Activated naive CD4-positive, alpha-beta T cell treated with anti-CD3 and anti-CD28 coated beads, Interleukin-2, amount 10 ng/mL, durations not matched to agents 7 days and 5 days (primary cell): ENCODE results near the gene UBE2F.
"Not testable (repeated sequence)": the region's sequence is repeated elsewhere in the genome, so short reads cannot be mapped to it uniquely, and the experiment has no call there.

Experiments used
- CTCF ChIA-PET: fragments of 350-600 bp; sonication (Branson Sonifier 250); formaldehyde crosslinking; loops from one replicate; lab custom pipeline; 2021; ENCODE audit warnings: antibody characterized with exemption; lab: Charles Lee
- DNase-seq: peaks from one replicate; pipeline ENCODE4 v3.0.0-alpha.2; 2020
- H3K27ac Mint-ChIP-seq: one replicate; pipeline ENCODE4 v1.8.0; 2021; ENCODE audit warnings: mild to moderate bottlenecking, moderate library complexity, mixed read lengths
- H3K27me3 Mint-ChIP-seq: one replicate; pipeline ENCODE4 v1.8.0; 2021; ENCODE audit warnings: mild to moderate bottlenecking, mixed read lengths
- H3K36me3 Mint-ChIP-seq: one replicate; pipeline ENCODE4 v1.8.0; 2021; ENCODE audit warnings: mixed read lengths
- H3K4me1 Mint-ChIP-seq: one replicate; pipeline ENCODE4 v1.8.0; 2021; ENCODE audit warnings: mixed read lengths
- H3K4me3 Mint-ChIP-seq: one replicate; pipeline ENCODE4 v1.8.0; 2021; ENCODE audit warnings: mild to moderate bottlenecking, moderate library complexity, mixed read lengths
- H3K9me3 Mint-ChIP-seq: one replicate; pipeline ENCODE4 v1.8.0; 2021; ENCODE audit warnings: mixed read lengths

UBE2F gene

DNA sequence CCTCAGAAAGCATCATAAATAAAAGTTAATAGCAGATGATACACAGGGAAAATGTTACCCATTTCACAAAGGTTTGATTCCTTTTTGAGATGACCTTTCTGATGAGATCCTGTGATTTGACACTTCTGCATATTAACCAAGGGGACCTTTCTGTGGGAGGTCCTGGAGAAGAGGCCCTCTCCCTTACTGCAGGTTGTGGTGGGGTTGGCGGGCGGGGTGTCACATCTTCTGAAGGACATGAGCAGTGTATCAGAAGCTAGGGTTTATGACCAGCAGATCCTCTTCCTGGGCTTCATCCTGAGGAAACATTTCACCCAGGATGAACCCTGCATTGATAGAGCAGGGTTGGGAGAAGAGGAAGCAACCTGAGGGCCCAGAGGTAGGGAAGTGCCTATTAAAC lies 56.8 kb downstream of the UBE2F start:
- Mint-ChIP-seq H3K4me3 (no peak overlapping the region), H3K27ac (no peak overlapping the region)
- no peak for DNase-seq

DNA sequence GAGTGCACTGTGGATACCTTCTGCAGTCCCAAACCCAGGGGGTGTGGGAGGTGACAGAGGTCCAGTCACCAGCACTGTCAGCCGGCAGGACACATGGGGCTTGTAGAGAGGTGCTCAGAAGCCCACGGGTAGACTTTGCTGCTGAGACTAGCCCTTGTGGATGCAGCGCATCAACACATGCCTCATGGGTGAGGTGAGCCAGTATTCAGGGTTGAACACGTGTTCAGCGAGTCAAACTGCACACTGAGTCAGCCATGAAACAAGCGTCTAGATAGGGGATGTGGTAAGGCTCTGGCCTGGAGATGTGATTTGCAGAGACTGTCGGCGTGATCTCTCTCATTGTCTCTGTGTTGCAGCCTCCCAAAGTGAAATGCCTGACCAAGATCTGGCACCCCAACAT lies 58.2 kb downstream of the UBE2F start:
- peak; percentile 25 for DNase-seq
- H3K27me3 Mint-ChIP-seq = no peaks in the 10 kb centered on the region
- CTCF ChIA-PET = no interaction called here
- peaks cover 8% of the 10 kb centered on the region for H3K4me1 Mint-ChIP-seq
- peaks cover 43% of the 10 kb centered on the region for H3K36me3 Mint-ChIP-seq
- no peaks in the 10 kb centered on the region for H3K9me3 Mint-ChIP-seq
- no peak overlapping the region for H3K4me3 Mint-ChIP-seq
- peak overlapping the region; percentile 9 for H3K27ac Mint-ChIP-seq

More for the DNA sequence above, 56.8 kb downstream of the UBE2F start:
- Mint-ChIP-seq H3K9me3 (no peaks in the 10 kb centered on the region), H3K27me3 (no peaks in the 10 kb centered on the region), H3K4me1 (peaks cover 8% of the 10 kb centered on the region), H3K36me3 (peaks cover 41% of the 10 kb centered on the region)
- CTCF ChIA-PET = interaction anchor here (0.7 to 1.3 kb wide), 2 partner anchors 11 to 54 kb away, joined by 3 read pairs; no protein-coding TSS in a partner anchor

DNA sequence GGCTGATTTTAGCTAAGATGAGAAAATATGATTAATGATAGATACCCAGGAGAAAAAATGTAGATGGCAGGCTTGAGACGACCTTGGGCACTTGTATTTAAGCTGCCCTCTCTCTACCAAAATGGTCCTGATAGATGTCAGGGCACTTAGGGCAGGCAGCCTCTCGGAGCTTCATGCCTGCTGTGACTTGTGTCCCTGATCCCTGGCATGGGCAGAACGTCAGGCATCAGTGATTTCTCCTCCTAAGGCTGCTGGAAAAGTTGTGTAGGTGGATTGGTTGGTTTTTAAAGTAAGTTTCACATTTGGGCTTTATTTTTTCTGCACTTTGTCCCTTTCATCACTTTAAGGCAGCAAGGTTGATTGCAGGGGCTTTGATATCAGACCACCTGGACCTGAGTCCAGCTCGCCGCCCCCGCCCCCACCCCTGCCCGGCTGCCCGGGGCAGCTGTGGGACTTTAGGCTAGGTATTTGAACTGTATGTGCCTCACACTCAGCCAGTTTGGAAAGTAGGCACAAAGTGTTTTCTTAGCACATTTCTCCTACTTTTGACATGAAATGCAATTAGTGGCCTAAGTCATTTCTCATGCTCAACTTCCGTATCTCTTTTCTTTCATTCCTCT lies 59.0 kb downstream of the UBE2F start:
- Mint-ChIP-seq H3K9me3 (no peaks in the 10 kb centered on the region), H3K4me1 (peaks cover 8% of the 10 kb centered on the region), H3K36me3 (peaks cover 46% of the 10 kb centered on the region), H3K27me3 (no peaks in the 10 kb centered on the region), H3K4me3 (no peak overlapping the region), H3K27ac (no peak overlapping the region)
- no peak for DNase-seq
- CTCF ChIA-PET = no interaction called here

DNA sequence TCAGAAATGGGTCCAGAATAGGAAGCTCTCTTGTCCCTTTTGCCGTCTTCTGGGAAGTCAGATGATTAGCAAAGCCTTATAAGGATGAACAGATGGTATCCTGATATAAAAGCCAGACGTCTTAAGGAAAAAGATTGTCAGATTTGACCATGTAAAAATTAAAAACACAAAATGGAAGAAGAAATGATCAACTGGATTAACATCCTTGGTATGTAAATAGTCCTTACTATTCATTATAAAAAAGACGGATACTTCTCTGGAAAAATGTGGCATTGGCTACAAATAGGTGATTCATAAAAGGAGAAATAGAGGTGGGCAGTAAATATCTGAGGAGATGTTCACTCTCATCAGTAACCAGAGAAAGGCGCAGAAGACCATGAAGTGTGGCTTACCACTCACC lies 60.2 kb downstream of the UBE2F start:
- no peak for DNase-seq
- H3K36me3 Mint-ChIP-seq = peaks cover 51% of the 10 kb centered on the region
- no peak overlapping the region for H3K27ac Mint-ChIP-seq
- no peaks in the 10 kb centered on the region for H3K27me3 Mint-ChIP-seq
- H3K4me3 Mint-ChIP-seq = no peak overlapping the region
- peaks cover 8% of the 10 kb centered on the region for H3K4me1 Mint-ChIP-seq
- CTCF ChIA-PET = interaction anchor here (1.6 to 2.5 kb wide), 2 partner anchors 15 to 236 kb away, joined by 5 to 7 read pairs; no protein-coding TSS in a partner anchor
- H3K9me3 Mint-ChIP-seq = no peaks in the 10 kb centered on the region

DNA sequence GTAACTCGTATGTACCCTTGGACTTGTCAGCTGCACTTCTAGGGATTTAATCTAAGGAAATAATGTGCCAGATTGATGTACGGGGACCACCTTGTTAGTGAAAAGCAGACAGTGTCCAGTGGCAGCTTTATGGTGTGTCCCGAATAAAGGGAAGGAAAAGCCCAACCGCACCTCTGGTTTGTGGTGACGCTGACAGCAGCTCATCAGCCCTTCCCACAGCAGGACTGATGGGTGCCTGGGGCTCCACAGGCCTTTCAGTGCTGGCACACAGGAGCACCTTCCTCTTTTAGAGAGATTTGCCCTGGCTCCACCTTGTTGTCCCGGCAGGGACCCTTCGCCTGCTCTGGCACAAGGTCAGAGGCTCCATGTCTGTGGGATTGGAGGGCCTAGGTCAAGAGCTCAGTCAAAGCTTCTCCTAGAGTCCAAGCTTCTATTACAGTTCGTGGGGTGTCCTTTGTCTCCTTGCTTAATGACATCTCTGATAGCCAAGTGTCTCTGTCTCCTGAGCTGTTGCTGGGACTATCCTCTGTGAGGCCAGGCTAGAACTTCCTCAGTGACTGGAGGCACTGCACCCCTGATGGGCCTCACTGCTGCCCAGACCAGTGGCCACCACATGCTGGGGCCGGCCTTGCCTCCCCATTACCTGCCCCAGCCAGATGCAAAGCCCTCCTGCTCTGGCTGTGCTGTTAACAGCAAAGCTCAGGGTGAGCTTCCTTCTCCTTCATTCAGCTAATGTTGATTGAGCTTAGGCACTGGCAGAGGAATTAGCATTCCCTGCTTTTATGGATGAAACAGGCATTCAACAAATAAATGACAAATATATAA lies 61.0 kb downstream of the UBE2F start:
- H3K4me1 Mint-ChIP-seq = peaks cover 8% of the 10 kb centered on the region
- no peak overlapping the region for H3K27ac Mint-ChIP-seq
- H3K27me3 Mint-ChIP-seq = no peaks in the 10 kb centered on the region
- H3K9me3 Mint-ChIP-seq = no peaks in the 10 kb centered on the region
- peaks cover 47% of the 10 kb centered on the region for H3K36me3 Mint-ChIP-seq
- no peak overlapping the region for H3K4me3 Mint-ChIP-seq
- DNase-seq = no peak
- CTCF ChIA-PET = interaction anchor here (1.2 to 2.5 kb wide), 4 partner anchors 9 to 236 kb away, joined by 4 to 7 read pairs (median 4); no protein-coding TSS in a partner anchor

DNA sequence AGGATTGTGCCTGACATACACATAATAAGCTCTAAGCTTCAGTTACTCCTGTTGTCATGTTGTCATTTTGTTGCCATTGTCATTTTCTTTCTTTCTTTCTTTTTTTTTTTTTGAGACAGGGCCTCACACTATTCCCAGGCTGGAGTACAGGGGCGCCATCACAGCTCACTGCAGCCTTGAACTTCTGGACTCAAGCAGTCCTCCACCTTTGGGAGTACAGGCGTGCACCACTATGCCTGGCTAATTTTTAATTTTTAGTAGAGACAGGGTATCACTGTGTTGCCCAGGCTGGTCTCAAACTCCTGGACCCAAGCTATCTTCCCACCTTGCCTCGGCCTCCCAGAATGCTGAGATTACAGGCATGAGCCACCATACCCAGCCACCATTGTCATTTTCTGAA lies 63.0 kb downstream of the UBE2F start:
- H3K4me1 Mint-ChIP-seq = peaks cover 6% of the 10 kb centered on the region
- H3K27me3 Mint-ChIP-seq = no peaks in the 10 kb centered on the region
- H3K27ac Mint-ChIP-seq = no peak overlapping the region
- CTCF ChIA-PET = no interaction called here
- no peak for DNase-seq
- H3K36me3 Mint-ChIP-seq = peaks cover 63% of the 10 kb centered on the region
- H3K4me3 Mint-ChIP-seq = no peak overlapping the region
- H3K9me3 Mint-ChIP-seq = no peaks in the 10 kb centered on the region

DNA sequence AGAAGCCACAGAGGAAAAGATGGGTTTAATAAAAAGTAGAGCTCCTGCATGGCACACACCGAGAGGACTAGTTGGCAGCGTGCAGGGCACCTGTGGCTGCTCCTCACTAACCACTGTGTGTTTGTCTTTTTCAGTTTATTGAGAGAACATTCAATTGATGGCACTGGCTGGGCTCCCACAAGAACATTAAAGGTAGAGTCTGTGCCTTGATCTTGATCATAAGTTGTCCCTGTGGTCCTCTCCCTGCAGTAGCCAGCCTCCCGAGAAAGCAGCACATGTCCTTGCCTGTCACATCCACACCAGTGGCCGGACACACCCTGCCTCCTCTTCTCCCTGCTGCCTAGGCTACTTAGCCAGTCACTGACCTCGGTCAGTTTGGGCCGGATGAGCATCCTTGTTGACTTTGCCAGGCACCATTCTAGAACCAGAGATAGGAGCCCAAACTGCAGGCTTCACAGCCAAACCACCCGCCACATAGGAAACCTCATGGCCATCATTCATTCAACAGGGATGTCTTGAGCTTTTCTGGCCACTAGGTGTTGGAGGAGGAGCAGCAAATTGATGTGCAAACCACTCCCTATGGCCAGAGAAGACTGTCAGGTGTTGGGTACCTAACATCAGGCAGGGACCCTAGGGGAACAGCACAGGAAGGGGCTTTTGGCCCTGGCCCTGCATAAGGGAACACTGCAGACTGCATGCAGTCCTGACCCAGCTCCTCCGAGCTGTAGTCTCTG lies 63.8 kb downstream of the UBE2F start:
- Mint-ChIP-seq H3K27ac (no peak overlapping the region), H3K4me3 (no peak overlapping the region), H3K27me3 (no peaks in the 10 kb centered on the region), H3K36me3 (peaks cover 64% of the 10 kb centered on the region), H3K9me3 (no peaks in the 10 kb centered on the region), H3K4me1 (no peaks in the 10 kb centered on the region)
- CTCF ChIA-PET = no interaction called here
- DNase-seq = no peak

DNA sequence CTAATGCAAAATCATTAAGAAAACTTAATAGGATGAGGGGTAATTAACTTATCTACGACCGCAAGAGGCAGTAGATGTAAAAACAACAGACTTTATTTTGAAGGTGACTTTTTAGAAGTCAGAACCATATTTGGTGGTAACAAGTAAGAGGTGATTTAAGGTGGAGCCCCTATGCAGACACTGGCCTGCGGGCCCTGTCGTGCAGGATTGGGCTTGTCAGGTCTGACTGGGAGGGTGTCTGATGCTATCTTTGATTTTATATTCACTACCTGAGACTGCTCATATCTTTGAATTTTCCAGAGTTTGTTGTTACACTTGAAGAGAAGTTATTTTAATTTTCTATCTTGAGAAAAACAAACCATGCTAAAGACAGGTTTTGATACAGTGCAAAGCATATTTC lies 64.9 kb downstream of the UBE2F start:
- no peaks in the 10 kb centered on the region for H3K9me3 Mint-ChIP-seq
- H3K27me3 Mint-ChIP-seq = no peaks in the 10 kb centered on the region
- CTCF ChIA-PET = no interaction called here
- H3K4me1 Mint-ChIP-seq = no peaks in the 10 kb centered on the region
- H3K4me3 Mint-ChIP-seq = no peak overlapping the region
- peaks cover 61% of the 10 kb centered on the region for H3K36me3 Mint-ChIP-seq
- H3K27ac Mint-ChIP-seq = no peak overlapping the region
- DNase-seq = no peak

DNA sequence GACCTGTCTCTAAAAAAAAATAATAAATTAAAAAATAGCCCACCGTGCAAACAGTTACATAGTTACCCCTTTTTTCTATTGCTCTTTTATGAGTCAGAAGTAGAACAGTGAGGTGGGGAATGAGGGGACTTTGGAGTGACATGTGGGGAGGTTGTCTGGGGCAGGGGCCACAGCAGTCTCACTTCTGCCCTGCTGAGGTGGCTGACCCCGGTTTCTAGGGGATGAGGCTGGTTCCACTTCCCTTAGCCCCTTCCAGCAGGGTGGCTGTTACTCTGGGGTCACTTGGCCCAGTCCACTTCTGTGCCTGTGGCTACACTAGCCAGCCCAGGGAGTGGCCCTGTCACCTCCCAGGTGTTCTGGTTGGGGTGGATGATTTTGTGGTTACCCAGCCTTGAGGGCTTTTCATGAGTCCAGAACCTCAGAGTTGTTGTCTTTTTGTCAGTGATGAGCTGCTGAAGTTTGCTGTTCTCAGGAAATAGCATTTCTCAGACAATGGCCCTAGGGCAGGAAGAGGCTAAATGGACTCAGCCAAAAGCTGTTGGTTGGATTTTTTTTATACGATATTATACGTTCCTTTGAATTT lies 66.0 kb downstream of the UBE2F start:
- Mint-ChIP-seq H3K9me3 (no peaks in the 10 kb centered on the region), H3K36me3 (peaks cover 63% of the 10 kb centered on the region), H3K4me1 (no peaks in the 10 kb centered on the region), H3K27me3 (no peaks in the 10 kb centered on the region), H3K4me3 (no peak overlapping the region), H3K27ac (no peak overlapping the region)
- DNase-seq = no peak
- CTCF ChIA-PET = no interaction called here

DNA sequence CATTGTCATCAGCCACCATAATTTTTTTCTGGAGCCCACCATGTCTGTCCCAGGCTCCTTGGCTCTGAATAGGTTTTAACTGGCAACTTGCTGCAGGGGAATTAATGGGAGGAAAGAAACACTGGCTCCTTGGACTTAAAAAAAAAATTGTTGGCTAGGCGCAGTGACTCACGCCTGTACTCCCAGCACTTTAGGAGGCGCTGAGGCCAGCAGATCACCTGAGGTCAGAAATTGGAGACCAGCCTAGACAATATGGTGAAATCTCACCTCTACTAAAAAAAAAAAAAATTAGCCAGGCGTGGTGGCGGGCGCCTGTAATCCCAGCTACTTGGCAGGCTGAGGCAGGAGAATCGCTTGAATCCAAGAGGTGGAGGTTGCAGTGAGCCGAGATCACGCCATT lies 67.2 kb downstream of the UBE2F start:
- H3K4me3 Mint-ChIP-seq, H3K27ac Mint-ChIP-seq, H3K9me3 Mint-ChIP-seq, H3K4me1 Mint-ChIP-seq, H3K27me3 Mint-ChIP-seq, DNase-seq, CTCF ChIA-PET: not testable (repeated sequence)
- peaks cover 64% of the 10 kb centered on the region for H3K36me3 Mint-ChIP-seq

DNA sequence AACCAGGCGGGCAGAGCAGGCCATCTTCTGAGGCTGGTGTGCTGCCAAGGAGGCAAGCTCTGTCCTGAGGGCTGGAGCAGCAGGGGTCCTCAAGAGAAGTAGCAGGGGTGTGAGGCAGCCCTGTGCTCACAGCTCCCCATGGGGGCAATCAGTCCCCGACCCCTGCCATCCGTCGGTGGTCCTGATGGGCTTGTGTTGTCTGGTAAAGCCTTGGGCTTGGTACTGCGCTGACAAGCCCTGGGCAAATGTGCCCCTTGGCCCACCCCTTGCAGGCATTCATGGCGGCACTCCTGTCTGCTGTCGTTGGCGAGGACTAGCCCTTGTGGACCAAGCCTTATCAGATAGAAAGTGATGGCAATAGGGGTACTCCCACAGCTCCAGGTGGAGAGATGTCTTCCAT lies 71.4 kb downstream of the UBE2F start:
- CTCF ChIA-PET = interaction anchor here (1.1 to 1.4 kb wide), 2 partner anchors 10 to 180 kb away, joined by 3 to 4 read pairs; no protein-coding TSS in a partner anchor
- no peak for DNase-seq
- Mint-ChIP-seq H3K4me1 (no peaks in the 10 kb centered on the region), H3K4me3 (no peak overlapping the region), H3K27ac (no peak overlapping the region), H3K36me3 (peaks cover 59% of the 10 kb centered on the region), H3K27me3 (no peaks in the 10 kb centered on the region), H3K9me3 (no peaks in the 10 kb centered on the region)

DNA sequence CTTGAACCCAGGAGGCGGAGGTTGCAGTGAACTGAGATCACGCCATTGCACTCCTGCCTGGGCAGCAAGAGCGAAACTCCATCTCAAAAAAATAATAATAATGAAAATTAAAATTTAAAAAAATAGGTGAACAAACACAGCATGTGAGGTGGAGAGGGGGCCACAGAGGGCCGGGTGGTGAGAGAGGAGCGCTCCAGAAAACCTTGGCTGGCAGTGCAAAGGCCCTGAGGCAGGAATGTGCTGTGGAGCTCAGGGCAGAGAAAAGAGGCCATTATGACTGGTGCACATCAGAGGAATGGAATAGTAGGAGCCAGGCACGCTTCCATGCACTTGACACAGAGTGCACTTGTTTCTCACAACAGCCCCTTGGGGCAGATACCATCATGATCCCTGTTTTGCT lies 72.3 kb downstream of the UBE2F start:
- H3K4me3 Mint-ChIP-seq = no peak overlapping the region
- no peaks in the 10 kb centered on the region for H3K27me3 Mint-ChIP-seq
- no peaks in the 10 kb centered on the region for H3K9me3 Mint-ChIP-seq
- DNase-seq = no peak
- CTCF ChIA-PET = no interaction called here
- no peak overlapping the region for H3K27ac Mint-ChIP-seq
- H3K36me3 Mint-ChIP-seq = peaks cover 55% of the 10 kb centered on the region
- H3K4me1 Mint-ChIP-seq = no peaks in the 10 kb centered on the region

DNA sequence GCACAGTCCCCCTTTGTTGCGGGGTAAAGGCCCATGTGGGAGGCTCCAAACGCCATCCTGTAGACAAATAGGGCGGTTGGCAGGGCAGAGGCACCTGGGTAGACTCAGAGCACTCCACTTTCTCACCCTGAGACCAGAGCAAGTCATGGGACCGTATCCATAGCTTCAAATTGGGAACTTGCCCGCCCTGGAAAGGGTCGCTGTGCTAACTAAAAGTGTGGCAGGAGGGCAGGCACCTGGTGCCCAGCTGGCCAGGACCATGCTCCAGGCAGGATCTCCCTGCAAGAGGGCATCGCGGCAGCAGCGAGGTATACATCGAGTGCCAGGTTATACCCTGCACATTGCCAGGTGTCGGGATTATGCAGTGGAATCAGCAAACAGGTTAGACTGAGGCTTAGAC lies 73.2 kb downstream of the UBE2F start:
- no peaks in the 10 kb centered on the region for H3K4me1 Mint-ChIP-seq
- no peak overlapping the region for H3K27ac Mint-ChIP-seq
- peaks cover 53% of the 10 kb centered on the region for H3K36me3 Mint-ChIP-seq
- H3K4me3 Mint-ChIP-seq = no peak overlapping the region
- no peaks in the 10 kb centered on the region for H3K9me3 Mint-ChIP-seq
- CTCF ChIA-PET = no interaction called here
- H3K27me3 Mint-ChIP-seq = no peaks in the 10 kb centered on the region
- no peak for DNase-seq

DNA sequence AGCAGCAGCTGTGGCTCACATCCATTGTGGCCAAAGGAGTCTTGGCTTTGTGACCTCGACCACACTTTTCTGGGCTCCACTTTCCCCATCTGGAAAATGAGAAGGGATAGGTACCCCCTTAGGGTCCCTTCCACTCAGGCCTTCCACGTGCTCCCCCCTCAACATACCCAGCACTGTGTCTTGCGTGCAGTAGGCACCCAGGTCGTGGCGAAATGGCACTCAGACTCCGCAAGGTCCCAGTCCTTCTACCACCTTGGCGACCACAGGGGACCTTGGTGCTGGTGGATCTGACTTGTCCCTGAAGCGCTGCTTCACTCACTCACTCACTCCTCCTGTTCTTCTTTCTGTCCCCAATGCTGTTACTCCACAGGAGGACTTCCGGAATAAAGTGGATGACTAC lies 74.1 kb downstream of the UBE2F start:
- H3K27ac Mint-ChIP-seq = no peak overlapping the region
- no peaks in the 10 kb centered on the region for H3K27me3 Mint-ChIP-seq
- peaks cover 52% of the 10 kb centered on the region for H3K36me3 Mint-ChIP-seq
- no peak for DNase-seq
- H3K9me3 Mint-ChIP-seq = no peaks in the 10 kb centered on the region
- CTCF ChIA-PET = no interaction called here
- H3K4me1 Mint-ChIP-seq = no peaks in the 10 kb centered on the region
- no peak overlapping the region for H3K4me3 Mint-ChIP-seq
